T-helper 2 cell treated with Interferon-gamma antibody and Interleukin-4, amounts not matched to agents 100 ng/mL and 5 ng/mL, for 36 hours (primary cell): ENCODE measurements around the gene TWNK. TPM values are rescaled to one million over a fixed set of nuclear protein-coding genes. Genes with fewer than 3 reads are reported as not detected.

ENCODE experiments used
- intact Hi-C: fragments of 100-400 bp; cut with micrococcal nuclease; formaldehyde crosslinking; loops from one replicate; pipeline ENCODE4 v1.15.1; 2023
- total RNA-seq: library from RNA; stranded (reverse); gene quantifications from 2 replicates; pipeline ENCODE4 v1.2.3, GENCODE V29; 2022

TWNK gene
- total RNA-seq = 14.8 and 15.3 TPM in 2 replicates

DNA sequence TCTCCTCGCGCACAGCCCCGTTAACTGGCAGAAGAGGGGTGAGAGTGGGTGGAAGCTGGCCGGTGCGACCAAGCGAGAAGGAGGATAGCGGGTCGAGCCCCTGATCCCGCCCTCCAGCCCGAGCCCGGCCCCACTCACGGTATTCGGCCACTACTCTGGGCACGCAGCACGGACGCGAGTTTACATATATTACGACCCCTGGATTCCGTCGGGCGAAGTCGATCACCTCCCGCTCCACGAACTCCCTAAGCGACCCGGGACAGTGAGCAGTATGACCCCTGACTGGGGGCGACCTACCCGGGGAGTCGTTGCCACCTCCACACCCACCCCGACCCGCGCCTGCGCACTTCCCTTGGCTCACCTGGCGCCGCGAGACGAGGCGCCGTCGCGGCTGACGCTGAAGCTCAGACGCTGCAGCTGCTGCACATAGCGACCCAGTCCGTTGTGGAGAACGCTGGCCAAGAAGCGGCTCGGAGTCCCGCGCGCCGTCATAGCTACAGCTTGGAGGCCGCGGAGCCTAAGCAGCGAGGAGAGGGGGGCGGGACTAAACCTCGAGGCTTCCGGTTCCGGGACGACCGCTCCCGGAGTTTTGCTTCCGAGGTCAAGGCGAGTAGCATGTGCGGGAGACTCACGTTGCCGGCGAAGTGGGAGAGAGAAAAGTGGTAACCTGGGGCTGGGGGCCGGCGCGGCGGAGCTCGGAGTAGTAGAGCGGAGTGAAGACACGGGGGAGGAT, at the start of gene TWNK, which contains the start of gene MRPL43:
TWNK (plus strand) TSS at position 592 of the 733 bp plus-strand sequence. CDS start 668 bp downstream, outside the sequence.
MRPL43 (minus strand) TSS at position 546 of the 733 bp plus-strand sequence; CDS start at position 492, 54 bp downstream.
- intact Hi-C loops = loop anchor here (1.0 to 2.0 kb wide), 3 partner anchors 16 to 452 kb away; partner anchors contain the start of genes HIF1AN and SLF2

- intact Hi-C loops = no loop called here
These were observed 47.5 kb upstream of the TWNK start for GRCh38 chr10:100939763-100940344.

DNA sequence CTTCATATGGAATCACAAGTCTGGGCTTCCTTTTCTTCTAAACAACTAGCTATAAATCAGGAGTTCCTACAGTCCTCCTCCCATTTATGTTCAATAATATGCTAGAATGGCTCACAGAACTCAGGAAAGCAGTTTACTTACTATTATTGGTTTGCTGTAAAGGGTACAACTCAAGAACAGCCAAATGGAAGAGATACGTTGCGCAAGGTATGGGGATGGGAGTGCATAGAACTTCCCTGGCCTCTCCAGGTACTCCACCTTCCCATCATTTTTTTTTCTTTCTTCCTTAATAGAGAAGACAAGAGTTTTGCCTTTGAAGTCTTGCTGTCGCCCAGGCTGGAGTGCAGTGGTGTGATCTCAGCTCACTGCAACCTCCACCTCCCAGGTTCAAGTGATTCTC, 45.1 kb upstream of the TWNK start:
- intact Hi-C loops = no loop called here

- intact Hi-C loops = no loop called here
These were observed 43.8 kb upstream of the TWNK start for GRCh38 chr10:100943508-100943907.

GRCh38 chr10:100945754-100946153, 41.6 kb upstream of the TWNK start:
- intact Hi-C loops = no loop called here

DNA sequence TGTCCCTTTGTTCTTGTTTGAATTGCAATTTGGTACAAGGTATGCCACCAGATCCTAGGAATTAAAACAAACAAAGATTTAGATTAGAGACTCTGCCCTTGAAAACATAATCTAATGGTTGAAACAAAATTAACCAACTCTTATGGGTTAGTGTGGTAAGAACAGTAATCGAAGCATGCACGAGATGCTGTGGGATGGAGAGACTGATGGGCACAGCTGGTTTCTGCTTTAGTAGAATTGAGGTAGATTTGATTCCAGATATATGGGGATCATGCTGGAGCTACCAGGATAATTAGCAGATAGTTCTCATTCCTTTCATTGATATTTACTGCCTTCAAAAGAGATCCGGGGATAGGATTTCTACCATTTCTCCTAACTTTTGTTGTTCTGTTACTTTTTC, 38.4 kb upstream of the TWNK start:
- intact Hi-C loops = no loop called here

- intact Hi-C loops = no loop called here
These were observed 27.1 kb upstream of the TWNK start for GRCh38 chr10:100960251-100960650.

GRCh38 chr10:100962351-100963080, 24.8 kb upstream of the TWNK start:
- intact Hi-C loops = no loop called here

DNA sequence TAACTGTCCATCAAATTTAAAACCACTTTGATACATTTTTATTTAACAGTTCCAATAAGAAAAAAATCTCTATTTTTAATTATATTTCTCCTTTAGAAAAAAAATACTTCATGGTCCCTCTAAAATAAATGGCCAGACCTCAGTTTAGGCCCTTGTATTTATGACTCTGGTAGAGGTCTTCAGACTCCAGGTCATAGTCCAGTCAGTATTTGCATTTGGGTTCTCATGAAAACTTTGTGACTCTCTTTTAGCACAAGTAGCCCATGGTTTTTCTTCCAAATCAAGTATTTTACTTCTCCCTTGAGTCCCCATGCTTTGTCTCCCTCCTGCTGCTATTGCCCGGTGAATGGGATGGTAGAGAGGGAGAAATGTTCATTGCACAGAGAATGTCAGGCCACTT, 23.5 kb upstream of the TWNK start:
- intact Hi-C loops = no loop called here

DNA sequence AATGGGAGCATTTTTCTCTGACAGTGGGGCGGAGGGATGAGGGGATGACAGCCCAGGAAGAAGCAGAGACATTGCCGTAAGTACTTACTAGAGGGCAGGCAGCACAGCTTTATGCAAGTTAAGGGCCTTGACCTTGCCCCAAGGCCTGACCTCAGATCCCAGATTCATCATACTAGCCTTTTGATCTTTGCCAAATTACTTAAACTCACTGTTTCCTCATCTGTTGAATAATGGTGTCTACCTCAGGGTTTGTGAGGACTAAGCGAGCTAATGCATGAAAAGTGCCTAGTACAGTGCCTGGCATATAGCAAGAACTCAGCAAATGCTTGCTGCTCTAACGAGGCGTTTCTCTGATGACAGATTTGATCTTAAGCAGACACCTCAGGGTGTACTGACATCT, 21.5 kb upstream of the TWNK start:
- intact Hi-C loops = no loop called here

GRCh38 chr10:100966887-100967286, 20.5 kb upstream of the TWNK start:
- intact Hi-C loops = no loop called here

DNA sequence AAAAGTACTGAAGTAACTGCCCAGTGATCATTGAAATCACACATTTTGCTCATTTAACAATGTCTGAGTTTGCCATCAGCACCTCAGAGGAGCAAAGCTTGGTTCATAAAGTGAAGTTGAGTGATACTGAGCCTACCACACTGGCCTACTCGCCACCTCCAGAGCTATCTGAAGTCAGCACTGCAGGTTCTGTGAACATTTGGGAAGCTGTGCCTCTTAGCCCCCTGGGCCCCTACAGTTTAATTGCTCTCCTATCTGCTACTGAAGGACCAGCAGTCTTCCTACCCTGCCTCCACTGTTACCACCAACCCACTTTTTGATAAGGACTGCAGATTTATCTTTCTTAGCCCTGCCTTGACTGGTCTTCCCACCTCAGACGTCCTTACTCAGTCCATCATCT, 20.0 kb upstream of the TWNK start:
- intact Hi-C loops = no loop called here

DNA sequence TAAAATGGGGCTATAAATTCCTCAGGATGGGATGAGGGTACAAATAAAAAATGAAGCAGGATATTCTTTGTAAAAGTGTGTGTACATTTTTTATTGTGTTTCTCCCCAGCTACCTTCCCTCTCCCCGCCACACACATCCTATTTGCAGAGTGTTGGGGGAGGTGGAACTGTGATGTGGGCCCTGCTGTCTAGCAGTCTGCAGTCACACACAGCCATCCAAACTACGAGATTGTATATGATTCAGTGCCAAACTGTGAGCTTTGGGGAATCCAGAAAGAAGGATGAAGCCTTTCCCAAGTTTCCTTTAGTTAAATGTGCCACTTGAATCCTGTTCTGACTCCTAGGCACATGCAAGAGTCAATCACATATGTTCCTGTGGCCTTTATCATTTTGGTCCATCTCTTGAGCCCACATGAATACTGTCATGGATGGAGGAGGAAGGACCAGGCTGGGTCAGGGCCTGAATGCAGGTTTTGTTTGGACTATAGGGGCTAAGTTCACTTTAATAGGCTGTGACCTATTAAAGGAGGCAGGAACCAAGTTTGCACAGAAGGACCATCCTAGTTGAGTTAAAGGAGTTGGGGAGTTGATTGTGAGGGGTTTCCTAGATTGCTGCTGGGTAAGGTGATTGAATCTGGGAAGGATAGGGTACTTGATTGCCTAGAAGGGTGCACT, 19.1 kb upstream of the TWNK start:
- intact Hi-C loops = no loop called here

DNA sequence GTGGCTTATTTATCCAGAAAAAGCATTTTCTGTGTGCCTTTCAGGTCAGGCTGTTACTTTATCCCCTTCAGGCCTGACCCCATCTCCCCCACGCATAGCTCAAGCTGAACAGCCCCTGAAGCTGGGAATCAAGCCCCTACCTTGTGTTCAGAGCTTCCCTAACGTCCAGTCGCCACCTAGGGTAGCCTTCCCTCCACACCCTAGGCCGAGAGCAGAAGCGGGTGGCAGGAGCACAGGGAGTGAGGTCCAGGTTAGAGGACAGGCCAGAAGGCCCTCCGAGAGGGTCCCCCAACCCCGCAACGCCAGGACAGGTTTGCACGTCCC, 18.5 kb upstream of the TWNK start:
- intact Hi-C loops = loop anchor here (1.0 kb wide), 1 partner anchor 45 kb away; no protein-coding TSS in a partner anchor

DNA sequence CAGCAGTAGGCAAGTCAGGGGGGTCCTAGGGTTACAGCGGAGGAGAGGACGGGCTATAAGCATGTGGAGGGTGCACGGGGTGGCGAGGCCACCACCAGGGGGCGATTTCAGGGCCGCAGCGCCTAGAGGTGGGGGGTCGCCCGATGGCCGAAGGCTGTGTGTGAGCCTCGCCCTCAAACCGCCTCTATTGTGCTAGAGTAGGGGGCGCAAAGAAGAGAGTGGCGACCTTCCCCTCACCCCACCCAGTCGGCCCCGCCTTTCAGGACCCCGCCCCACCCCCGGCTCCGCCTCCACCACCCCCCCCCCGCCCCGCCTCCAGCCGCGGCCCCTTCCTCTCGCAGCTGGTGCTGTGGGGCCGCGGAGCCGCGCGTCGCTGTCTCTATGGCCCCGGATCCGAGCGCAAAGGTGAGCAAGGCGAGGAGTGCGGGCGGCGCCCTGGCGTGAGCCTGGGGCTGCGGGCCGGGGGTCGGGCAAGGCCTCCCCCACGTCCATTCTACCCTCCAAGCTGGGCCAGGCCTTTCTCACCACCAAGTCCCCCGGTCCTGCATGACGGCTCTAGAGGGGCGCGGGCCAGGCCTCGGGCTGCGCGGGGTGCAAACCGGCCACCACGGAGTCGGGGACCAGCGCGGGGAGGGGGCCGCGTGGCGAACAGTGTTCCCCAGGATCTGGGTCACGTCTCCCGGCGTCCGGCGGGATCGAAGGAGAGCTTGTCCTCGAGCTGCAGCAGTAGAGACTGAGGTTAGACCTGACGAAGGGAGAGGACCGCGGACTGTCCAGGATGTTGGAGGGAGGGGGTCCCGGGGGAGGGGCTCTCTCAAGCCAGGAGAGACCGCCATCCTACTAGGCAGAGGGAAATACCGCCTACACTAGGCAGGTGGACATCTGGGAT, 17.9 kb upstream of the TWNK start, which contains the start of gene SEMA4G:
SEMA4G (plus strand) TSS at position 318 of the 889 bp plus-strand sequence. CDS start 3,409 bp downstream, outside the sequence.
- intact Hi-C loops = loop anchor here (1.0 to 2.0 kb wide), 2 partner anchors 17 to 45 kb away; partner anchors contain the start of genes MRPL43 and TWNK

GRCh38 chr10:100970076-100970913, 17.0 kb upstream of the TWNK start:
- intact Hi-C loops = loop anchor here (2.0 kb wide), 1 partner anchor 17 kb away; the partner anchor contains the start of genes MRPL43 and TWNK

DNA sequence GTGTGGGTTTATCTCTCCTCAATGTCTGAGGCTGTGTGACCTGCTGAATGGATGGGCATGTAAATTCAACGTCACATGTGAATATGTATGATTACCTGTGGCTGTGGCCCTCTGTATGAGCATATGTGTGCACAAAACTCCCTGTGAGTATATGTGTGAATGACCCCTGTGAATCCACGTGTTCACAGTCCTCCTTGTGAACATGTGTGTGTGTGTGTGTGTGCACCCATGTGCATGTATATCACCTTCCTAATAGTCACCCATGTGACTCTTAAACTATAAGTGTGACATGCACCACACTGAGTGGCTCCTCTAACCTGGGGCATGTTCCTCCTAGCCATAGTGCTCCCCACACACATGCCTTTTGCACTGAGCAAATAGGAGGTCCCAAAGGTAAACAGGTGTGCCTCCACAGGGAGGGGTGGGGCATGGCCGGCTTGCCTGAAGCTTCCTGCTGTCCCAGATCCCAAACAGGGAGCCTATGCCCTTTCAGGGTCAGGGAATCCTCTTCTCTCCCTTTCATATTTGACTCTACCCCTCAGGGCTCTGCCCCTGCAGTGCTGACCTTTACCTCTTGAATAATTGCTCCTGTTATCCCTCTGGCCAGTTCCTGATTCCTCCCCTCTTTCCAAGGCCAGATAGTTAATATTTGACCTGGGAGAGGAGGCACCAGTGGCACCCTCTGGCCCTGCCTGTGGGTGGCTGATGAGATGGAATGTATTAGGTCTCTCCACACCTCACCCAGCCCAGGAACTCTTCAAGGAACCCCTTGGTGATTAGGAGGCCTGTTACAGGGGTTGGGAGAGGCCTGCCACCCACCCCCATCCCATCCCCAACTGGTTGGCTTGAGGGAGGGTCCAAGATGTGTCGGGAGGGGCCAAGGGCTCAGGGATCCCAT, 16.2 kb upstream of the TWNK start:
- intact Hi-C loops = loop anchor here (2.0 kb wide), 1 partner anchor 16 kb away; the partner anchor contains the start of genes MRPL43 and TWNK
